GM12864 (cell line): Measurements from ENCODE around the gene FRMD1.

ENCODE experiments used
- DNase-seq: peaks from one replicate; pipeline ENCODE4 v3.0.0-alpha.2; 2011; ENCODE audit warnings: low read depth
- H3K4me3 ChIP-seq: 2 replicates; pipeline ENCODE4 v1.5.1; 2011; ENCODE audit warnings: mild to moderate bottlenecking, low read depth, low read length, control low read depth
- CTCF ChIP-seq: IDR thresholded peaks from 2 replicates; pipeline ENCODE4 v1.5.1; 2011; ENCODE audit warnings: low read depth, mild to moderate bottlenecking, moderate library complexity, low read length, control low read depth, inconsistent platforms; ENCODE audit errors: missing control alignments

FRMD1 gene

GRCh38 chr6:168124158-168124557 lies 45.1 kb upstream of the FRMD1 start:
- TF ChIP-seq CTCF = no peak
- no peak overlapping the region for H3K4me3 ChIP-seq
- no peak for DNase-seq

- no peak for DNase-seq
- TF ChIP-seq CTCF = no peak
- no peak overlapping the region for H3K4me3 ChIP-seq
Measured at GRCh38 chr6:168123165-168123911, 44.3 kb upstream of the FRMD1 start.

- DNase-seq = no peak
- no peak for TF ChIP-seq CTCF
- H3K4me3 ChIP-seq = no peak overlapping the region
Measured at GRCh38 chr6:168122521-168122920, 43.5 kb upstream of the FRMD1 start.

- H3K4me3 ChIP-seq = no peak overlapping the region
- no peak for TF ChIP-seq CTCF
- DNase-seq = no peak
Measured at GRCh38 chr6:168122011-168122410, 43.0 kb upstream of the FRMD1 start.

GRCh38 chr6:168121303-168121665 lies 42.3 kb upstream of the FRMD1 start:
- no peak for DNase-seq
- no peak for TF ChIP-seq CTCF
- no peak overlapping the region for H3K4me3 ChIP-seq

GRCh38 chr6:168120390-168121302 lies 41.6 kb upstream of the FRMD1 start:
- no peak for DNase-seq
- no peak for TF ChIP-seq CTCF
- no peak overlapping the region for H3K4me3 ChIP-seq

- no peak for DNase-seq
- TF ChIP-seq CTCF = no peak
- no peak overlapping the region for H3K4me3 ChIP-seq
Measured at GRCh38 chr6:168119539-168119938, 40.5 kb upstream of the FRMD1 start.
